ENCODE data around the gene HLA-G. TPM values are rescaled to one million over a fixed set of nuclear protein-coding genes. Genes with fewer than 3 reads are reported as not detected.
"Not testable (repeated sequence)": the region's sequence is repeated elsewhere in the genome, so short reads cannot be mapped to it uniquely, and the experiment has no call there.

HLA-G gene
- total and polyA plus RNA-seq, 2 of the 4 experiments (the other 2 are of a cell fraction): not detected

GRCh38 chr6:29875734-29876133 is 48.1 kb downstream of the HLA-G start:
- intact Hi-C loops (cut with micrococcal nuclease): not testable (repeated sequence)

More at GRCh38 chr6:29875734-29876133, 48.1 kb downstream of the HLA-G start:
- H2BK5ac ChIP-seq (ENCODE audit: low read depth, low read length, poor library complexity, severe bottlenecking); H3K4ac ChIP-seq (ENCODE audit: low read depth, low read length); H2BK120ac ChIP-seq (ENCODE audit: low read depth, low read length); H3K9me1 ChIP-seq (ENCODE audit: insufficient read depth, low read length); H4K20me1 ChIP-seq (ENCODE audit: insufficient read depth, low read length); H3K14ac ChIP-seq (replicated peaks; ENCODE audit: low read depth, low read length); H3K27ac ChIP-seq (ENCODE audit: insufficient read depth, low read length); H2AK5ac ChIP-seq (ENCODE audit: low read depth, low read length); H3K23ac ChIP-seq (ENCODE audit: low read depth, low read length); POLR2A ChIA-PET (ENCODE audit: unreplicated experiment); H3K9me3 ChIP-seq (ENCODE audit: control insufficient read depth, insufficient read depth, low read length); H3K27me3 ChIP-seq (ENCODE audit: control insufficient read depth, insufficient read depth, low read length); in situ Hi-C loops (cut with MboI; ENCODE audit: low sequenced_read_pairs); H3K79me1 ChIP-seq (ENCODE audit: low read depth in 1 of 2, low read length in 2 of 2); H2AK9ac ChIP-seq (replicated peaks; ENCODE audit: low read depth, low read length, poor library complexity); ATAC-seq (ENCODE audit: low read depth); H2AFZ ChIP-seq (replicated peaks; ENCODE audit: low read length, poor library complexity); H3K9ac ChIP-seq (ENCODE audit: low read depth, low read length); H2BK15ac ChIP-seq (ENCODE audit: low read depth, low read length); DNase-seq; H4K91ac ChIP-seq (ENCODE audit: insufficient read depth, low read depth, low read length); BruUV-seq (replicated peaks); H4K5ac ChIP-seq (ENCODE audit: low read depth, low read length); H3K4me2 ChIP-seq (ENCODE audit: low read depth, low read length); H2BK20ac ChIP-seq (ENCODE audit: low read depth, low read length); H3K36me3 ChIP-seq (ENCODE audit: control insufficient read depth, insufficient read depth, low read length); CTCF ChIA-PET; H3K4me3 ChIP-seq (ENCODE audit: insufficient read depth, low read depth, low read length); H3K4me1 ChIP-seq (ENCODE audit: control insufficient read depth, insufficient read depth, low read length); H3K56ac ChIP-seq (ENCODE audit: extremely low read depth, insufficient read depth, low read length); dilution Hi-C loops (cut with HindIII; ENCODE audit: low sequenced_read_pairs, unreplicated experiment); H3K18ac ChIP-seq (ENCODE audit: low read depth, low read length); H4K8ac ChIP-seq (ENCODE audit: low read depth in 2 of 2, low read length in 2 of 2): not testable (repeated sequence)
- WGBS, 2 experiments (ENCODE audit: extremely low coverage in 2 of 2, insufficient read length in 1 of 2): no CpG with 5 or more reads among the region's 6 CpGs

Small RNAs within 50 kb of the gene (microRNA-seq; reads per million reads assigned to microRNA genes)
- gene MICG (ENCODE audit: insufficient read depth, insufficient read length): not detected

Small RNAs within 50 kb of the gene (small RNA-seq; reads per million reads assigned to genes)
- gene MICG: 0 reads per million in 5 experiments

Other genes with a start within 250 kb of the HLA-G start
- gene OR2H2, start 242.7 kb upstream of the HLA-G start, total RNA-seq (2012; rRNA removed): not detected in 2 replicates
- gene OR2H2, start 242.7 kb upstream of the HLA-G start, polyA plus RNA-seq (2012; rRNA removed): not detected in 2 replicates
- 5.9 and 6.9 TPM in 2 replicates for gene GABBR1, start 194.6 kb upstream of the HLA-G start, total RNA-seq (2012; rRNA removed)
- 25.6 and 31.5 TPM in 2 replicates for gene GABBR1, start 194.6 kb upstream of the HLA-G start, polyA plus RNA-seq (2012; rRNA removed)
- gene MOG, start 170.7 kb upstream of the HLA-G start, total RNA-seq (2012; rRNA removed): not detected in 2 replicates
- gene MOG, start 170.7 kb upstream of the HLA-G start, polyA plus RNA-seq (2012; rRNA removed): not detected in 2 replicates
- not detected in 2 replicates for gene ZFP57, start 146.7 kb upstream of the HLA-G start, total RNA-seq (2012; rRNA removed)
- gene ZFP57, start 146.7 kb upstream of the HLA-G start, polyA plus RNA-seq (2012; rRNA removed): not detected in 2 replicates
- not detected in 2 replicates for gene HLA-F, start 104.4 kb upstream of the HLA-G start, total RNA-seq (2012; rRNA removed)
- gene HLA-F, start 104.4 kb upstream of the HLA-G start, polyA plus RNA-seq (2012; rRNA removed): not detected in 2 replicates
- 76.4 and 94.5 TPM in 2 replicates for gene HLA-A, start 114.7 kb downstream of the HLA-G start, total RNA-seq (2012; rRNA removed)
- 218 and 239 TPM in 2 replicates for gene HLA-A, start 114.7 kb downstream of the HLA-G start, polyA plus RNA-seq (2012; rRNA removed)
- gene POLR1H, start 233.4 kb downstream of the HLA-G start, total RNA-seq (2012; rRNA removed): 34.6 and 35.0 TPM in 2 replicates
- 24.6 and 25.5 TPM in 2 replicates for gene POLR1H, start 233.4 kb downstream of the HLA-G start, polyA plus RNA-seq (2012; rRNA removed)
- gene PPP1R11, start 239.4 kb downstream of the HLA-G start, total RNA-seq (2012; rRNA removed): 15.6 and 16.7 TPM in 2 replicates
- gene PPP1R11, start 239.4 kb downstream of the HLA-G start, polyA plus RNA-seq (2012; rRNA removed): 44.6 and 46.0 TPM in 2 replicates
- not detected in 2 replicates for gene RNF39, start 247.9 kb downstream of the HLA-G start, total RNA-seq (2012; rRNA removed)
- not detected in 2 replicates for gene RNF39, start 247.9 kb downstream of the HLA-G start, polyA plus RNA-seq (2012; rRNA removed)

Data from IMR-90 (cell line).